H9 (cell line): ENCODE results near the gene CERS2. TPM values are rescaled to one million over a fixed set of nuclear protein-coding genes. Genes with fewer than 3 reads are reported as not detected.

ENCODE experiments used
- DNase-seq: peaks from one replicate; pipeline ENCODE4 v3.0.0-alpha.2; 2017
- H2AFZ ChIP-seq: one replicate; pipeline ENCODE4 v1.6.1; 2013; ENCODE audit warnings: mild to moderate bottlenecking, low read length, control low read depth, moderate library complexity
- H2AK5ac ChIP-seq: 2 replicates; pipeline ENCODE4 v1.6.1; 2013; ENCODE audit warnings: low read length, control low read depth, mixed read lengths; ENCODE audit not compliant: insufficient read length
- H2BK120ac ChIP-seq: one replicate; pipeline ENCODE4 v1.6.1; 2013; ENCODE audit warnings: low read depth, mild to moderate bottlenecking, low read length, control low read depth, inconsistent platforms; ENCODE audit not compliant: poor library complexity, severe bottlenecking
- H2BK12ac ChIP-seq: 2 replicates; pipeline ENCODE4 v1.6.1; 2013; ENCODE audit warnings: low read length, control low read depth, mixed read lengths, low read depth; ENCODE audit not compliant: insufficient read length
- H2BK15ac ChIP-seq: 2 replicates; pipeline ENCODE4 v1.6.1; 2013; ENCODE audit warnings: low read depth, low read length, control low read depth
- H2BK20ac ChIP-seq: one replicate; pipeline ENCODE4 v1.6.1; 2013; ENCODE audit warnings: low read depth, mild to moderate bottlenecking, low read length, control low read depth, inconsistent platforms; ENCODE audit not compliant: poor library complexity, severe bottlenecking
- H2BK5ac ChIP-seq: 2 replicates; pipeline ENCODE4 v1.6.1; 2013; ENCODE audit warnings: low read length, control low read depth, mixed read lengths; ENCODE audit not compliant: insufficient read length
- H3K14ac ChIP-seq: 2 replicates; pipeline ENCODE4 v1.6.1; 2013; ENCODE audit warnings: low read length, control low read depth; ENCODE audit not compliant: insufficient read depth
- H3K18ac ChIP-seq: 2 replicates; pipeline ENCODE4 v1.6.1; 2013; ENCODE audit warnings: low read depth, mild to moderate bottlenecking, mixed read lengths, low read length, control low read depth; ENCODE audit not compliant: insufficient read length
- H3K23ac ChIP-seq: 2 replicates; pipeline ENCODE4 v1.6.1; 2013; ENCODE audit warnings: low read length, control low read depth, mixed read lengths, low read depth; ENCODE audit not compliant: insufficient read length
- H3K23me2 ChIP-seq: 2 replicates; pipeline ENCODE4 v1.6.1; 2013; ENCODE audit warnings: low read depth, mild to moderate bottlenecking, mixed read lengths, low read length, control low read depth; ENCODE audit not compliant: insufficient read length, poor library complexity, severe bottlenecking
- H3K27ac ChIP-seq: 2 replicates; pipeline ENCODE4 v1.5.1; 2013; ENCODE audit warnings: low read length, control low read depth, mixed read lengths, low read depth; ENCODE audit not compliant: insufficient read length
- H3K27me3 ChIP-seq: 2 replicates; pipeline ENCODE4 v1.6.1; 2013; ENCODE audit warnings: low read length, control low read depth, inconsistent platforms; ENCODE audit not compliant: insufficient read depth
- H3K4ac ChIP-seq: 2 replicates; pipeline ENCODE4 v1.6.1; 2013; ENCODE audit warnings: low read depth, mild to moderate bottlenecking, control low read depth, inconsistent platforms, low read length, moderate library complexity
- H3K4me1 ChIP-seq: 2 replicates; pipeline ENCODE4 v1.6.1; 2013; ENCODE audit warnings: low read length, control low read depth, inconsistent platforms; ENCODE audit not compliant: insufficient read depth
- H3K4me2 ChIP-seq: 2 replicates; pipeline ENCODE4 v1.6.1; 2013; ENCODE audit warnings: low read length, control low read depth, mixed read lengths; ENCODE audit not compliant: insufficient read length, insufficient read depth
- H3K56ac ChIP-seq: 2 replicates; pipeline ENCODE4 v1.6.1; 2013; ENCODE audit warnings: low read depth, mild to moderate bottlenecking, mixed read lengths, low read length, control low read depth; ENCODE audit not compliant: insufficient read length
- H3K79me1 ChIP-seq: 2 replicates; pipeline ENCODE4 v1.6.1; 2013; ENCODE audit warnings: low read depth, mild to moderate bottlenecking, moderate library complexity, low read length, control low read depth, inconsistent platforms; ENCODE audit not compliant: insufficient read depth, poor library complexity, severe bottlenecking
- H3K79me2 ChIP-seq: 2 replicates; pipeline ENCODE4 v1.6.1; 2013; ENCODE audit warnings: low read length, control low read depth, inconsistent platforms; ENCODE audit not compliant: insufficient read depth
- H3K9ac ChIP-seq: 2 replicates; pipeline ENCODE4 v1.6.1; 2013; ENCODE audit warnings: low read length, control low read depth, mixed read lengths; ENCODE audit not compliant: insufficient read length; ENCODE audit errors: extremely low read depth
- H3K9me3 ChIP-seq: one replicate; pipeline ENCODE4 v1.6.1; 2013; ENCODE audit warnings: low read depth, low read length, inconsistent platforms; ENCODE audit not compliant: control insufficient read depth
- H3T11ph ChIP-seq: one replicate; pipeline ENCODE4 v1.6.1; 2013; ENCODE audit warnings: mild to moderate bottlenecking, low read length, control low read depth, inconsistent platforms
- H4K20me1 ChIP-seq: one replicate; pipeline ENCODE4 v1.6.1; 2013; ENCODE audit not compliant: control insufficient read depth, insufficient read length, insufficient read depth
- H4K5ac ChIP-seq: 2 replicates; pipeline ENCODE4 v1.6.1; 2013; ENCODE audit warnings: low read depth, mild to moderate bottlenecking, mixed read lengths, low read length, control low read depth; ENCODE audit not compliant: insufficient read length
- H4K8ac ChIP-seq: replicated peaks from 2 replicates; pipeline ENCODE4 v1.6.1; 2013; ENCODE audit warnings: low read length, control low read depth, mixed read lengths, low read depth; ENCODE audit not compliant: insufficient read length
- H4K91ac ChIP-seq: 2 replicates; pipeline ENCODE4 v1.6.1; 2013; ENCODE audit warnings: low read depth, mild to moderate bottlenecking, moderate library complexity, mixed read lengths, low read length, control low read depth; ENCODE audit not compliant: insufficient read length
- H3K27ac Mint-ChIP-seq, 3 experiments: 2 replicates in 2 of 3; 3 replicates in 1 of 3; pipeline ENCODE4 v1.8.0; 2020 to 2021; ENCODE audit warnings: mixed read lengths in 3 of 3, mild to moderate bottlenecking in 1 of 3, moderate library complexity in 1 of 3
- H3K27me3 Mint-ChIP-seq: 2 replicates; pipeline ENCODE4 v1.8.0; 2021; ENCODE audit warnings: low read depth, mild to moderate bottlenecking, moderate library complexity, mixed read lengths
- H3K36me3 Mint-ChIP-seq, 3 experiments: 2 replicates in 2 of 3; 3 replicates in 1 of 3; pipeline ENCODE4 v1.8.0; 2020 to 2021; ENCODE audit warnings: low read depth in 3 of 3, mixed read lengths in 3 of 3; ENCODE audit not compliant: insufficient read depth in 1 of 3
- H3K4me1 Mint-ChIP-seq, 2 experiments: 2 replicates each; pipeline ENCODE4 v1.8.0; 2020; ENCODE audit warnings: mixed read lengths in 2 of 2
- H3K4me3 Mint-ChIP-seq, 2 experiments: 2 replicates in 1 of 2; 3 replicates in 1 of 2; pipeline ENCODE4 v1.8.0; 2020 to 2021; ENCODE audit warnings: mild to moderate bottlenecking in 2 of 2, mixed read lengths in 2 of 2, moderate library complexity in 1 of 2
- H3K9me3 Mint-ChIP-seq, 2 experiments: 2 replicates in 1 of 2; 3 replicates in 1 of 2; pipeline ENCODE4 v1.8.0; 2020; ENCODE audit warnings: mild to moderate bottlenecking in 2 of 2, mixed read lengths in 2 of 2, moderate library complexity in 1 of 2
- CTCF ChIP-seq: fragments of 200-600 bp; sonication (generic); conservative IDR thresholded peaks from 3 replicates; pipeline ENCODE4 v1.8.0; 2021; ENCODE audit warnings: antibody characterized with exemption, mild to moderate bottlenecking
- WGBS: extraction: QIAGEN DNeasy Blood & Tissue Kit; methylation state at CpG from one replicate; pipeline ENCODE4 v1.1.7; 2013; ENCODE audit warnings: missing lambda C conversion rate, low lambda C conversion rate, mixed read lengths; ENCODE audit not compliant: insufficient read length; ENCODE audit errors: extremely low coverage; 5-methylcytosine and 5-hydroxymethylcytosine counted together
- total RNA-seq: library from RNA; stranded (reverse); gene quantifications from 2 replicates; pipeline ENCODE4 v1.2.1, GENCODE V29; 2021

CERS2 gene
- total RNA-seq, 1 experiment from 2014 or later: 201 TPM

DNA sequence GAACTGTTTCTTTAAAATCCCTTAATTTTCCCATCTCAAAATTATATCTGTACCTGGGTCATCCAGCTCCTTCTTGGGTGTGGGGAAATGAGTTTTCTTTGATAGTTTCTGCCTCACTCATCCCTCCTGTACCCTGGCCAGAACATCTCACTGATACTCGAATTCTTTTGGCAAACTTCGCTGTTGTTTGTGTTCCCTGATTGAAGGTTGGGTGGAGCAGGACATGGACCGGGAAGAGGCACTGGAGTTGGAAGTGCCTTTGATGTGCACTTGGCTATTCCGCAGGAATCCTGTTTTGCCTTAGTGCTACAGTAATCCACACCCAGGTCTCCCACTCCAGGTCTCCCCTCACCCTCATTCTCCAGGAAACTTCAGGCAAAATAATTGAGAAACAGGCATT, 20.8 kb upstream of the CERS2 start:
- H3K14ac ChIP-seq: no peak overlapping the region
- no peak overlapping the region for H2AFZ ChIP-seq
- H3K79me1 ChIP-seq: no peaks in the 10 kb centered on the region
- H3K23ac ChIP-seq: no peak overlapping the region
- H4K20me1 ChIP-seq: no peaks in the 10 kb centered on the region
- no peak for DNase-seq
- peak overlapping the region; percentile 19 to 64 (median 63) for H3K27ac Mint-ChIP-seq
- no peak overlapping the region for H3K9ac ChIP-seq
- H3K4me1 ChIP-seq: peaks cover 3% of the 10 kb centered on the region; the same call in 1 of the 2 replicates
- no peak overlapping the region for H2BK5ac ChIP-seq
- H3K56ac ChIP-seq: no peak overlapping the region
- H4K91ac ChIP-seq: no peak overlapping the region
- H3T11ph ChIP-seq: no peak overlapping the region
- H3K4me3 Mint-ChIP-seq: peak overlapping the region in 1 of 2 experiments; percentile 1; a peak in 1 of 5 replicates
- no peak overlapping the region for H3K18ac ChIP-seq
- no peak overlapping the region for H4K5ac ChIP-seq
- no peaks in the 10 kb centered on the region for H3K27me3 ChIP-seq
- H3K4ac ChIP-seq: no peak overlapping the region
- no peak overlapping the region for H2BK15ac ChIP-seq
- H3K79me2 ChIP-seq: no peaks in the 10 kb centered on the region
- H3K27ac ChIP-seq: no peak overlapping the region
- WGBS: no CpG with 5 or more reads among the region's 4 CpGs
- no peaks in the 10 kb centered on the region for H3K23me2 ChIP-seq
- H4K8ac ChIP-seq: no peak overlapping the region
- H3K36me3 Mint-ChIP-seq: peaks cover 0 to 6% (median 5%) of the 10 kb centered on the region in 3 experiments; a peak in 3 of 7 replicates
- TF ChIP-seq CTCF: no peak
- H3K4me1 Mint-ChIP-seq: peaks cover 5% of the 10 kb centered on the region in 2 experiments
- no peak overlapping the region for H2BK20ac ChIP-seq
- H2AK5ac ChIP-seq: no peak overlapping the region
- H2BK12ac ChIP-seq: no peak overlapping the region
- no peak overlapping the region for H2BK120ac ChIP-seq
- H3K9me3 Mint-ChIP-seq: no peaks in the 10 kb centered on the region; a peak in 1 of 5 replicates
- no peak overlapping the region for H3K4me2 ChIP-seq
- no peaks in the 10 kb centered on the region for H3K27me3 Mint-ChIP-seq
- no peaks in the 10 kb centered on the region for H3K9me3 ChIP-seq
